Stimulated activated CD4-positive, alpha-beta T cell treated with anti-CD3 and anti-CD28 coated beads, TNF-alpha, amount 100 ng/mL, for 1 hour (primary cell): Measurements from ENCODE around the gene CCM2.
"Not testable (repeated sequence)": the region's sequence is repeated elsewhere in the genome, so short reads cannot be mapped to it uniquely, and the experiment has no call there.

Experiments used
- DNase-seq, 3 donors: peaks; one replicate each; pipeline ENCODE4 v3.0.0-alpha.2; 2020; ENCODE audit warnings: low read depth in 3 of 3, low spot score in 1 of 3

The CCM2 gene

GRCh38 chr7:45032421-45032820 is 32.4 kb downstream of the CCM2 start:
- no peak for DNase-seq

- DNase-seq: no peak
Observed at GRCh38 chr7:45033261-45033930, 33.4 kb downstream of the CCM2 start.

GRCh38 chr7:45033931-45034290 is 33.9 kb downstream of the CCM2 start:
- no peak for DNase-seq

GRCh38 chr7:45034710-45035109 is 34.7 kb downstream of the CCM2 start:
- not testable (repeated sequence) for DNase-seq

- DNase-seq: no peak
Observed at GRCh38 chr7:45035371-45035770, 35.4 kb downstream of the CCM2 start.

GRCh38 chr7:45035893-45036292 is 35.9 kb downstream of the CCM2 start:
- DNase-seq: no peak

GRCh38 chr7:45036317-45036716 is 36.3 kb downstream of the CCM2 start:
- no peak for DNase-seq

- DNase-seq: no peak
Observed at GRCh38 chr7:45036796-45037195, 36.8 kb downstream of the CCM2 start.

- no peak for DNase-seq
Observed at GRCh38 chr7:45037876-45038275, 37.9 kb downstream of the CCM2 start.

- DNase-seq: no peak
Observed at GRCh38 chr7:45039106-45039505, 39.1 kb downstream of the CCM2 start.

- no peak for DNase-seq
Observed at GRCh38 chr7:45044338-45044737, 44.3 kb downstream of the CCM2 start.

- DNase-seq: no peak
Observed at GRCh38 chr7:45048748-45049147, 48.7 kb downstream of the CCM2 start.

- DNase-seq: no peak
Observed at GRCh38 chr7:45050198-45050597, 50.2 kb downstream of the CCM2 start.

- no peak for DNase-seq
Observed at GRCh38 chr7:45052011-45052410, 52.0 kb downstream of the CCM2 start.

- no peak for DNase-seq
Observed at GRCh38 chr7:45053401-45053800, 53.4 kb downstream of the CCM2 start.

GRCh38 chr7:45053941-45054340 is 53.9 kb downstream of the CCM2 start:
- no peak for DNase-seq

GRCh38 chr7:45054442-45054841 is 54.4 kb downstream of the CCM2 start:
- no peak for DNase-seq

GRCh38 chr7:45055016-45055415 is 55.0 kb downstream of the CCM2 start:
- DNase-seq: no peak

GRCh38 chr7:45055594-45056219 is 55.7 kb downstream of the CCM2 start:
- DNase-seq: no peak

GRCh38 chr7:45057878-45058277 is 57.9 kb downstream of the CCM2 start:
- no peak for DNase-seq

GRCh38 chr7:45060295-45060694 is 60.3 kb downstream of the CCM2 start:
- no peak for DNase-seq

- DNase-seq: no peak
Observed at GRCh38 chr7:45061352-45061751, 61.4 kb downstream of the CCM2 start.

GRCh38 chr7:45061806-45062425 is 61.9 kb downstream of the CCM2 start:
- no peak for DNase-seq
